HCT116 (cell line): ENCODE data around the gene WWOX. TPM values are rescaled to one million over a fixed set of nuclear protein-coding genes. Genes with fewer than 3 reads are reported as not detected.

Experiments
- ATAC-seq: fragments of 200-7000 bp; cut with Tn5 transposase; 2 replicates; pipeline ENCODE4 v1.9.1; 2020; ENCODE audit warnings: mild to moderate bottlenecking, moderate library complexity
- BruUV-seq: library from RNA; stranded (reverse); fragments of 400-500 nt; replicated peaks from 2 replicates; lab custom pipeline; 2021; lab: Mats Ljungman, UMichigan
- CTCF ChIA-PET: fragments of 300-600 bp; sonication (Branson Sonifier 250); formaldehyde crosslinking; loops from one replicate; lab custom pipeline; 2021; ENCODE audit warnings: antibody characterized with exemption; lab: Charles Lee
- POLR2A ChIA-PET: fragments of 300-600, 350-600 bp; sonication (Branson Sonifier 250); formaldehyde crosslinking; loops from one replicate; lab custom pipeline; 2021; ENCODE audit warnings: antibody characterized with exemption; lab: Charles Lee
- RAD21 ChIA-PET, 2 experiments: fragments of 300-600 bp; sonication (Branson Sonifier 250); formaldehyde crosslinking; loops; one replicate each; lab custom pipeline; 2023; ENCODE audit warnings: low total read pairs in 2 of 2; ENCODE audit not compliant: uncharacterized antibody in 2 of 2, unreplicated experiment in 2 of 2, low non-redundant PET in 1 of 2; lab: Charles Lee
- DNase-seq: peaks from one replicate; pipeline ENCODE4 v3.0.0-alpha.2; 2010; ENCODE audit warnings: low read depth, low spot score
- H2AFZ ChIP-seq: fragments of 200-600 bp; shearing (Covaris generic), sonication (generic); 2 replicates; pipeline ENCODE4 v1.6.1; 2017; ENCODE audit warnings: low read depth, mixed run types, mixed read lengths, antibody characterized with exemption, low read length; ENCODE audit not compliant: poor library complexity, severe bottlenecking
- H3K27ac ChIP-seq: 2 replicates; pipeline ENCODE4 v1.5.1; 2012; ENCODE audit warnings: low read depth, low read length
- H3K27me3 ChIP-seq: fragments of 200-600 bp; sonication (generic); 2 replicates; pipeline ENCODE4 v1.6.1; 2016; ENCODE audit warnings: mixed run types, low read length, mixed read lengths; ENCODE audit not compliant: insufficient read depth
- H3K36me3 ChIP-seq, 2 experiments: fragments of 200-500 bp in 1 of 2; fragments of 200-600 bp in 1 of 2; sonication (Bioruptor generic) in 1 of 2; sonication (generic) in 1 of 2; 2 replicates each; pipeline versions ENCODE4 v1.5.1 to v1.6.1; 2014 to 2016; ENCODE audit warnings: low read length in 2 of 2, inconsistent platforms in 1 of 2, mixed read lengths in 1 of 2, mixed run types in 1 of 2; ENCODE audit not compliant: insufficient read depth in 2 of 2, control insufficient read depth in 1 of 2
- H3K4me1 ChIP-seq, 2 experiments: fragments of 200-600 bp in 1 of 2; sonication (generic) in 1 of 2; 2 replicates each; pipeline versions ENCODE4 v1.5.1 to v1.6.1; 2012 to 2017; ENCODE audit warnings: low read length in 2 of 2, inconsistent platforms in 1 of 2, mild to moderate bottlenecking in 1 of 2, mixed read lengths in 1 of 2, mixed run types in 1 of 2, moderate library complexity in 1 of 2; ENCODE audit not compliant: insufficient read depth in 2 of 2, control insufficient read depth in 1 of 2
- H3K4me2 ChIP-seq: fragments of 200-600 bp; sonication (generic); 2 replicates; pipeline ENCODE4 v1.6.1; 2017; ENCODE audit warnings: mixed run types, low read length, mixed read lengths
- H3K4me3 ChIP-seq, 2 experiments: fragments of 200-600 bp in 1 of 2; sonication (generic) in 1 of 2; replicated peaks in 1 of 2; 2 replicates each; pipeline ENCODE4 v1.5.1; 2011 to 2016; ENCODE audit warnings: low read length in 2 of 2, control low read depth in 1 of 2, low read depth in 1 of 2, mild to moderate bottlenecking in 1 of 2, mixed read lengths in 1 of 2, mixed run types in 1 of 2
- H3K79me2 ChIP-seq: fragments of 200-600 bp; sonication (generic); 2 replicates; pipeline ENCODE4 v1.6.1; 2017; ENCODE audit warnings: mild to moderate bottlenecking, mixed run types, low read length, moderate library complexity, mixed read lengths; ENCODE audit not compliant: insufficient read depth
- H3K9ac ChIP-seq: fragments of 200-600 bp; sonication (generic); 2 replicates; pipeline ENCODE4 v1.6.1; 2016; ENCODE audit warnings: low read length, mixed read lengths
- H3K9me2 ChIP-seq: fragments of 200-600 bp; sonication (generic), shearing (Covaris generic); 2 replicates; pipeline ENCODE4 v1.6.1; 2017; ENCODE audit warnings: mixed run types, mild to moderate bottlenecking, moderate library complexity; ENCODE audit not compliant: insufficient read depth
- H3K9me3 ChIP-seq, 2 experiments: fragments of 200-500 bp in 1 of 2; fragments of 200-600 bp in 1 of 2; sonication (Bioruptor generic) in 1 of 2; sonication (generic) in 1 of 2; 2 replicates each; pipeline ENCODE4 v1.6.1; 2014 to 2017; ENCODE audit warnings: low read length in 2 of 2, mixed read lengths in 2 of 2, inconsistent platforms in 1 of 2, low read depth in 1 of 2, mild to moderate bottlenecking in 1 of 2, mixed run types in 1 of 2, moderate library complexity in 1 of 2; ENCODE audit not compliant: control insufficient read depth in 1 of 2, insufficient read depth in 1 of 2
- H4K20me1 ChIP-seq: fragments of 200-600 bp; sonication (generic), shearing (Covaris generic); 2 replicates; pipeline ENCODE4 v1.6.1; 2017; ENCODE audit warnings: mixed run types, mild to moderate bottlenecking, moderate library complexity; ENCODE audit not compliant: insufficient read depth
- ATF3 ChIP-seq: IDR thresholded peaks from 2 replicates; pipeline ENCODE4 v1.6.1; 2012
- CBX3 ChIP-seq: IDR thresholded peaks from 2 replicates; pipeline ENCODE4 v1.6.1; 2012; ENCODE audit warnings: low read depth
- CEBPB ChIP-seq: IDR thresholded peaks from 2 replicates; pipeline ENCODE4 v1.6.1; 2012; ENCODE audit warnings: low read depth
- CTCF ChIP-seq, 3 experiments: fragments of 200-600 bp in 1 of 3; sonication (generic) in 1 of 3; IDR thresholded peaks in 2 of 3; conservative IDR thresholded peaks in 1 of 3; 2 replicates each; pipeline ENCODE4 v1.5.1; 2012 to 2017; ENCODE audit warnings: low read depth in 2 of 3, low read length in 2 of 3, antibody characterized with exemption in 1 of 3, borderline replicate concordance in 1 of 3, control low read depth in 1 of 3, mild to moderate bottlenecking in 1 of 3, mixed read lengths in 1 of 3, mixed run types in 1 of 3, moderate library complexity in 1 of 3; ENCODE audit not compliant: insufficient read depth in 1 of 3
- EGR1 ChIP-seq: IDR thresholded peaks from 2 replicates; pipeline ENCODE4 v1.6.1; 2012; ENCODE audit warnings: low read depth
- ELF1 ChIP-seq: IDR thresholded peaks from 2 replicates; pipeline ENCODE4 v1.6.1; 2012; ENCODE audit warnings: low read depth, borderline replicate concordance
- EZH2 ChIP-seq: fragments of 200-600 bp; sonication (generic); IDR thresholded peaks from 2 replicates; pipeline ENCODE4 v1.6.1; 2017; ENCODE audit warnings: antibody characterized with exemption, mixed run types
- EZH2phosphoT487 ChIP-seq: fragments of 200-600 bp; IDR thresholded peaks from 2 replicates; pipeline ENCODE4 v1.6.1; 2018; ENCODE audit warnings: antibody characterized with exemption, borderline replicate concordance
- FOSL1 ChIP-seq: IDR thresholded peaks from 2 replicates; pipeline ENCODE4 v1.6.1; 2012; ENCODE audit warnings: low read depth
- JUND ChIP-seq: IDR thresholded peaks from 2 replicates; pipeline ENCODE4 v1.6.1; 2012
- POLR2A ChIP-seq: IDR thresholded peaks from 2 replicates; pipeline ENCODE4 v1.7.0; 2011; ENCODE audit warnings: borderline replicate concordance; ENCODE audit not compliant: insufficient read depth, insufficient read length; ENCODE audit errors: extremely low read depth
- POLR2AphosphoS5 ChIP-seq: IDR thresholded peaks from 2 replicates; pipeline ENCODE4 v1.6.1; 2011; ENCODE audit warnings: mild to moderate bottlenecking, low read depth, low read length, moderate library complexity
- REST ChIP-seq: IDR thresholded peaks from 2 replicates; pipeline ENCODE4 v1.6.1; 2012; ENCODE audit warnings: low read depth
- SIN3A ChIP-seq: IDR thresholded peaks from 2 replicates; pipeline ENCODE4 v1.6.1; 2012; ENCODE audit warnings: low read depth
- SRF ChIP-seq: IDR thresholded peaks from 2 replicates; pipeline ENCODE4 v1.6.1; 2012; ENCODE audit warnings: low read depth
- TCF7L2 ChIP-seq: IDR thresholded peaks from 2 replicates; pipeline ENCODE4 v1.7.0; 2011; ENCODE audit warnings: borderline replicate concordance, inconsistent platforms; ENCODE audit not compliant: insufficient read depth, insufficient read length; ENCODE audit errors: extremely low read depth
- YY1 ChIP-seq: IDR thresholded peaks from 2 replicates; pipeline ENCODE4 v1.6.1; 2011; ENCODE audit warnings: low read length, low read depth, moderate library complexity, mild to moderate bottlenecking; ENCODE audit not compliant: insufficient replicate concordance; ENCODE audit errors: extremely low read depth
- ZNF274 ChIP-seq: fragments of 200-500 bp; sonication (Bioruptor generic); IDR thresholded peaks from 2 replicates; pipeline ENCODE4 v1.6.1; 2014; ENCODE audit warnings: mild to moderate bottlenecking, low read depth, low read length, inconsistent platforms
- intact Hi-C: fragments of 100-400 bp; cut with micrococcal nuclease; formaldehyde crosslinking; loops from 2 replicates; pipeline ENCODE4 v1.10.0; 2022
- total RNA-seq: library from RNA; stranded (reverse); gene quantifications from one replicate; pipeline ENCODE4 v1.2.1, GENCODE V29; 2021; ENCODE audit not compliant: unreplicated experiment
- TF ChIP-seq, protein P1 (sequence below): IDR thresholded peaks from 2 replicates; pipeline ENCODE4 v1.6.1; 2012
- TF ChIP-seq, protein P2 (sequence below): IDR thresholded peaks from 2 replicates; pipeline ENCODE4 v1.6.1; 2011; ENCODE audit warnings: mild to moderate bottlenecking, low read length, moderate library complexity; ENCODE audit not compliant: insufficient replicate concordance; ENCODE audit errors: extremely low read depth

The WWOX gene
- total RNA-seq, 1 experiment from 2014 or later: 13.7 TPM

DNA sequence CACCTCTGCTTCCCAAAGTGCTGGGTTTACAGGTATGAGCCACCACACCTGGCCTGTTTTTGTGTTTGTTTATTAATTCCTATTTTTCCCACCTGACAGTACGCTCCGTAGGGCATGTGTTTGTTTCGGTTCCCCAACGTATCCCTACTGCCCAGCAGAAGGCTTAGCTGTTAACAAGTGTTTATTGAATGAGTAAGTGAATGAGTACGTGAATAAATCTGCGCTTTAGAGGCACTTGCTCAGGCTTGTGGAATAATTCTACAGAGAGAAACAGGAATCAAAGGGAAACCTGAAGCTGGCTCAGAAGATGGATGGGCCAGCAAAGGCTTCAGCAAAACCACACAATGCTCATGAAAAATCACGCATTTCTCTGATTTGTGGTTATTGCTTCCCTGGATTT is 853.2 kb downstream of the WWOX start:
- CTCF ChIA-PET: no interaction called here

More for the DNA sequence above, 853.2 kb downstream of the WWOX start:
- peaks cover 3% of the 10 kb centered on the region; the same call in 1 of the 2 replicates for H3K27me3 ChIP-seq
- BruUV-seq: no TSS peak
- no peaks in the 10 kb centered on the region for H3K79me2 ChIP-seq
- H3K4me3 ChIP-seq: no peak overlapping the region
- H3K36me3 ChIP-seq: no peaks in the 10 kb centered on the region
- TF ChIP-seq YY1: no peak
- no peak for TF ChIP-seq REST
- no peak for TF ChIP-seq CBX3
- TF ChIP-seq JUND: no peak
- no peak for TF ChIP-seq FOSL1
- TF ChIP-seq SRF: no peak
- TF ChIP-seq EZH2phosphoT487: no peak
- no peak for TF ChIP-seq CEBPB
- TF ChIP-seq POLR2A: no peak
- no peak for TF ChIP-seq ZNF274
- no peak for TF ChIP-seq POLR2AphosphoS5
- TF ChIP-seq EZH2: no peak
- TF ChIP-seq CTCF (IDR thresholded peaks at IDR 0.05 in 2 of 3, conservative IDR thresholded peaks at IDR 0.05 in 1 of 3; ENCODE audit: borderline replicate concordance in 1 of 3, insufficient read depth in 1 of 3, low read depth in 2 of 3, low read length in 2 of 3): no peak
- no peak for TF ChIP-seq ATF3
- no peak for TF ChIP-seq SIN3A
- TF ChIP-seq ELF1: no peak
- TF ChIP-seq, protein P1, sequence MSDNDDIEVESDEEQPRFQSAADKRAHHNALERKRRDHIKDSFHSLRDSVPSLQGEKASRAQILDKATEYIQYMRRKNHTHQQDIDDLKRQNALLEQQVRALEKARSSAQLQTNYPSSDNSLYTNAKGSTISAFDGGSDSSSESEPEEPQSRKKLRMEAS: no peak
- TF ChIP-seq, protein P2, sequence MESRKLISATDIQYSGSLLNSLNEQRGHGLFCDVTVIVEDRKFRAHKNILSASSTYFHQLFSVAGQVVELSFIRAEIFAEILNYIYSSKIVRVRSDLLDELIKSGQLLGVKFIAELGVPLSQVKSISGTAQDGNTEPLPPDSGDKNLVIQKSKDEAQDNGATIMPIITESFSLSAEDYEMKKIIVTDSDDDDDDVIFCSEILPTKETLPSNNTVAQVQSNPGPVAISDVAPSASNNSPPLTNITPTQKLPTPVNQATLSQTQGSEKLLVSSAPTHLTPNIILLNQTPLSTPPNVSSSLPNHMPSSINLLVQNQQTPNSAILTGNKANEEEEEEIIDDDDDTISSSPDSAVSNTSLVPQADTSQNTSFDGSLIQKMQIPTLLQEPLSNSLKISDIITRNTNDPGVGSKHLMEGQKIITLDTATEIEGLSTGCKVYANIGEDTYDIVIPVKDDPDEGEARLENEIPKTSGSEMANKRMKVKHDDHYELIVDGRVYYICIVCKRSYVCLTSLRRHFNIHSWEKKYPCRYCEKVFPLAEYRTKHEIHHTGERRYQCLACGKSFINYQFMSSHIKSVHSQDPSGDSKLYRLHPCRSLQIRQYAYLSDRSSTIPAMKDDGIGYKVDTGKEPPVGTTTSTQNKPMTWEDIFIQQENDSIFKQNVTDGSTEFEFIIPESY: no peak
- no peak for TF ChIP-seq EGR1
- TF ChIP-seq TCF7L2: no peak
- RAD21 ChIA-PET: no interaction called here
- H3K9me2 ChIP-seq: no peaks in the 10 kb centered on the region
- ATAC-seq: no peak
- DNase-seq: no peak
- H3K9me3 ChIP-seq: peaks cover 0 to 13% of the 10 kb centered on the region in 2 experiments; a peak in 3 of 4 replicates
- H3K27ac ChIP-seq: no peak overlapping the region
- H3K4me1 ChIP-seq: no peaks in the 10 kb centered on the region
- H4K20me1 ChIP-seq: no peaks in the 10 kb centered on the region
- no peak overlapping the region for H3K9ac ChIP-seq
- POLR2A ChIA-PET: no interaction called here
- H3K4me2 ChIP-seq: no peak overlapping the region
- intact Hi-C loops: no loop called here
- H2AFZ ChIP-seq: no peak overlapping the region
